ENCODE data around the gene TRPM1.

TRPM1 gene

DNA sequence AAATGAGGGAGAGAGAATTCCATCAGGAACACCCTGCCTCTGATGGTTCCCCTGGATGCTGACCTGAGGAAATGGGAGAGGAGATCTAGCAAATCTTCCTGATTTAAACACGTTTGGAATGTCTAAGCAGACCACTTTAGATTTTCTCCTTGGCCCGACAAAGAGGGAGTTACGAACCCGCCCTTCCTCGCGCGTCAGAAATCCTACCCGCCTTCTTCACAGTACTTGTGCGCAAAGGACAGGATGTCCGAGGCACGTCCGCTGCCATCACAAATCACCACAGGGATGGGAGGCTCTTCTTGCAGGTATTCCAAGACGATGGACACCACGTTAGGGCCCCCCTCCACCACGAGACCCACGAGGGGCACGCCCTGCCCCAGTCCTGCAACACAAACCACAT, 38.6 kb downstream of the TRPM1 start:
- DNase-seq (ENCODE audit: insufficient read length, low spot score): no peak
- TF ChIP-seq POLR2A (IDR thresholded peaks at IDR 0.05; ENCODE audit: low read depth, low read length): no peak
- no peak for FAIRE-seq

DNA sequence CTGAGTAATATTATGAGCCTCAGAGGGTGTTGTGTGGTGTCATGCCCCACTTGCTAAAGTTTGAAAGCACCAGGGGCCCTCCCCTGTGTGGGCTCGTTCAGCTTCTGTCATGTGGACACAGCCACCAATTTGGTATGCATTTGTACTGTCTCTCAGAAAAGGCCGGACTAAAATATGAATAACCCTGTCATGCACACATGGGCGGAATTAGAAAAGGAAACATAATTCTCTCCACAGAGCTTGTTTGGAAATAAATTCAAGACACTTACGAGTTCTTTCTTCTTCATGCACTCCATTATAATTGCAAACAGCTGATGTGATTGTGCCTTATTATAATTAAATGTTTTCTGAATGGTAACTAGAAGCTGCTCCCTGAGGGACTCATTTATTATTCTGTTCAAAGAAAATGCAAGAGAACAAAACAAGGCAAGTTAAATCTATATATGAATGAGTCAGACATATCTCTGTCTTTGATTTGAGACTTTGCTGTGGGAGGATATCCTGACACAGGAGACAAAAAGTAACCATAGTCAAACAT, 39.1 kb downstream of the TRPM1 start:
- FAIRE-seq (no peak), DNase-seq (ENCODE audit: insufficient read length, low spot score) (no peak)
- no peak for TF ChIP-seq POLR2A (IDR thresholded peaks at IDR 0.05; ENCODE audit: low read depth, low read length)

DNA sequence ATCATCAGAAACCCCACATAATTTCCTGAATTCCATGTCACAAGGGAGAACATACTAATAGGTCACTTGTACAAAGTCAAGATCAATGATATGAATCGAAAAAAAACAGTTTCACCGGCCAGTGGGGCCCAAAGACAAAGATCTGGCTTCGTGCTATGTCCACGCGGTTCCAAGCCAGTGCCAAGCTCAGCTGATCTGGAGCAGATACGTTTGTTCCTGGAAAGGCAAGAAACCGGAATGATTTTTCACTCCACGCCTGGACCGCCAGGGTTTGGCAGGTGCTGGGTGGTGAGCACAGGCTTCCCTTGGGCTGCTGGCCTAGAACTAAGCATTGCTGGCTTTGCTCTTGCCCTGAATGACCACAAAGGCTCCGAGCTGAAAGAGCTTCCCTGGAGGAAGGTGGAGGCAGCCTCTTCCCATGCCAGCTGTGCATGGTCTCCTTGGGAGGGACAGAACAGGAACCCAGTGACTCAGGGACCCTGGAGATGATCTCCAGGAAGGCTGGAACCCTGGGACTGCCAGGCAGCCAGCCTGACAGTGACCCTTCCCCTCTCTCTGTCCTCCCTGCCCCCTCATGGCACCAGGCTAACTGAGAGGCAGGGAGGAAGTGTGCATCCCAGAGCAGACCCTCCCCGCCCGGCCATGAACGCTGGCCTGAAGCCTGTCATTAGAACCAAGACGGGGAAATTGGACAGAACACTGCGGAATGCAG, 40.9 kb downstream of the TRPM1 start:
- DNase-seq (ENCODE audit: insufficient read length, low spot score) (no peak), FAIRE-seq (no peak)
- no peak for TF ChIP-seq POLR2A (IDR thresholded peaks at IDR 0.05; ENCODE audit: low read depth, low read length)

DNA sequence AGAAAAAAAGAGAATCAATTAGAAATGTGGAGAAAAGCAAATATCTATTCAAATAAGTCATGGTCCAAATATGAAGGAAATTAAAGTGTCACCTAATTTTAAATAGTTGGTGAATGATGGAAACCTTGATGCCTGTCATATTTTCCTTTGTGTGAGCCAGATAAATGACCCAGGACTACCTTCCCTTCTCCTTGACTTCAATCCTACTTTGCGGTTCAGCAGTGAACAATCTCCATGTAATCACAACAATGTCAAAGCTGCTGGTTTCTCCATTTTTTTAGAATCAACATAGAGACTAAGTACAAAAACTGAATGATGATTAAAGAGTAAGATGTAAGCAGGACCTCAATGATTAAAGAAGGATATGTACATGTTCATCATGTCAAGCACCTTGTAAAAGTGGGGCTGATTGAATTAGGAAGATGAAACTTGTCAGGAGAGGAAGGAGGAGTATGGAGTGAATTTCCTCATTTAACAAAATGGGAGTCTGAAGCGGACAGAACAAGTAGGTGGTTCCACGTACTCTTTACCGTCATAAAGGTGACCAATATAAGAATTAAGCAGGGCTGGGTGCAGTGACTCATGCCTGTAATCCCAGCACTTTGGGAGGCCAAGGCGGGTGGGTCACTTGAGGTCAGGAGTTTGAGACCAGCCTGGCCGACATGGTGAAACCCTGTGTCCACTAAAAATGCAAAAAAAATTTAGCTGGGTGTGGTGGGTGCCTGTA, 43.1 kb downstream of the TRPM1 start:
- FAIRE-seq (no peak), DNase-seq (ENCODE audit: insufficient read length, low spot score) (no peak)
- no peak for TF ChIP-seq POLR2A (IDR thresholded peaks at IDR 0.05; ENCODE audit: low read depth, low read length)

DNA sequence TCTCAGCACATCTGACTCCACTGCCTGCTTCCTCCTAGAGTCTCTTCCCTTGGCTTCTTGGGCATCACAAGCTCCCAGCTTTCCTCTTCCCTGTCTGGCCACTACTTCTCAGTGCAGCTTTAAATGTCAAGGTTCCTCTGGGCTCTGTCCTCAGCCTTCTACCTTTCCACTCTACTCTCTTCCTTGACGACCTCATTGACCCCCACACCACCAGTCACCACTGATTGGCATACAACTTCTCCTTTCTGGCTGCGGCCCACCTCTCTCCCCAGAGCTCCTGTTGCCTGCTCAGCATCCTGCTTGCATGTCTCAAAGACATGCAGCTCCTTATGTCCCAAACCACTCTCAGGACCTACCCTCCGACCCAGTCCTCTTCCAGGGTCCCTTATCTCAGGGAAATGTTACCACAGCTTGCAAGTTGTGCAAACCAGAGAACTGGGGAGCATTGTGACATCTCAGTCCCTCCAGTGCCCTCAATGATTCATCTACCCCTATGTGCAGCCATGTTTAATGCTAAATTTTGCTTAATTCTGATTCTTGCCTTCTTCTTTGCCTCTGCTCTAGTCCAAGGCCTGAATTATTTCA, 49.9 kb downstream of the TRPM1 start:
- no peak for FAIRE-seq
- no peak for DNase-seq (ENCODE audit: insufficient read length, low spot score)
- TF ChIP-seq POLR2A (IDR thresholded peaks at IDR 0.05; ENCODE audit: low read depth, low read length): no peak

DNA sequence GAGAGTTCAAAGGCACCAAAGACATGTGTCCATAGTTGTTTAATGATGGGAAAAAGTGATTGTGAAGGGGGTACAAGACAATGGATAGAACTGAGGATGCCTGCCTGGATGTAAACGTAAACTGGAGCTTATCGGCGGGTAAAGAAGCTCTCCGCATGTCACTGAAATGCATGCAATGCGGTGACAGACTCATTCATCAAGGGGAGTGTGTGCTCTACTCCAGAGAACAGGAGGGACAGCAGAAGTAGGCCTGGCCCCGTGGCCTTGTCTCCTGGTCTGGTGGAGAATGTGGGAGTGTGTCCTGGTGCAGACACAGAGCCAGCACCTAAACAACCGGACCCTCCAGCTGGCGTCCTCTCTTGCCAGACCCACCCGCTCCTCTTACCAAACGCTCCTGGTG, 50.6 kb downstream of the TRPM1 start:
- no peak for DNase-seq (ENCODE audit: insufficient read length, low spot score)
- TF ChIP-seq POLR2A (IDR thresholded peaks at IDR 0.05; ENCODE audit: low read depth, low read length): no peak
- FAIRE-seq: no peak

DNA sequence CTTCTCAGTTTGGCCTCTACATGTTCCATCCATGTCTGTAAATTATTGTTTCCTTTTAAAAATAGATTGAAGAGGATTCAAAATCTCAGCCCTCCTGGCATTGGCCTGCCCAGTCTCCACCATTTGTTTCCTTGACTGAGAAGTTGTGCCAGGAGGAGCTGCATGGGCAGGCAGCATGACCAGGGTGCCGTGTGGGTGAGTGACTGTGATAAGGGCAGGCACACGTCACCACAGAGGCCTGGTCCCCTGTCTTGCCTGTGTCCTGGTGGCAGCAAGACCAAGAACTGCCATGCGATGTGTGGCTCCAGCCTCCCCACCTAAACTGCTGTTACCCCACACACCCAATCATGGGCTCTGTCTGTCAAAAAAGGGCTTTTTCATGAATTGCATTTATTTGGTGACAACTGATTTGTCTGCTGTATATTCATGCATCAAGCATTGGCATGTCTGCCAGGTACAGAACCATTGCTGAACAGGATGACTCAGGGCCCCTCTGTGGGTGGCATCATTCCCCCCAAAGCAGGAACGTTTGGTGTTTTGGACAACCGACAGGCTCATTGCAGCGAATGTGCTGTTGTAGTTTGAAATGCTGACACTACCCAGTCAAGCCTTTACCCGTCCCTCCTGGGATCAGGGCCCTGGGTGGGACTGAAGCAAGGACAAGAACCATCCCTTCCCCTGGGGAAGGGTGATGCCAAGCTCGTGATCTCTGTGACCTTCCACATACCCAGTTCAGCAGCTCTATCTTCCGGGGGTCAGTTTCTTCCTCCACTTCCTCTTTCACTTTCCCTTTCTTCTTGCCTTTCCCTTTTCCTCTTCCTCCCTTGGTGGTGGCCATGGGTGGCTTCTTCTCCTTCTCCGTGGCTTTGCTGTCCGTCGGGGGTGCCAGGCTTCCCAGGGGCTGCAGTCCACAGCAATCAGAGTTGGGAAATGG, 51.6 kb downstream of the TRPM1 start:
- no peak for TF ChIP-seq POLR2A (IDR thresholded peaks at IDR 0.05; ENCODE audit: low read depth, low read length)
- DNase-seq (ENCODE audit: insufficient read length, low spot score) (no peak), FAIRE-seq (no peak)

DNA sequence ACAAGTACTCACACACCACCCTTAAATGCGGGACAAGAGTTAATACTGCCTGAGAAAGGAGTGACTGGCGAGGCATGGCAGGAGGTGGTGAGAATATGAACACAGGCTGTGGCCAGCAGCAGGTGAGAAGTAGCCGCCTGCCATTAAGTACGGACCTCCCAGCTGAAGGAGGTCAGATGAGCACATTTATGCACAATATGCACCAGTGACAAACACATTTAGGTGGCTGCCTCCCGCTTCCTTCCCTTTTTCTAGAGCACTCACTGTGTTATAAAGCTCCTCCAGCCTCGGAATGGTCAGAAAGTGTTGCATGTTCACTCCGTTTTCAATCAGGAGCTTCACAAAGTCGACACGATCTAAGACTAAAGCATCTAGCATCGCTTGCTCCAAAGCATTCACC, 52.4 kb downstream of the TRPM1 start:
- FAIRE-seq (no peak), DNase-seq (ENCODE audit: insufficient read length, low spot score) (no peak)
- TF ChIP-seq POLR2A (IDR thresholded peaks at IDR 0.05; ENCODE audit: low read depth, low read length): no peak

DNA sequence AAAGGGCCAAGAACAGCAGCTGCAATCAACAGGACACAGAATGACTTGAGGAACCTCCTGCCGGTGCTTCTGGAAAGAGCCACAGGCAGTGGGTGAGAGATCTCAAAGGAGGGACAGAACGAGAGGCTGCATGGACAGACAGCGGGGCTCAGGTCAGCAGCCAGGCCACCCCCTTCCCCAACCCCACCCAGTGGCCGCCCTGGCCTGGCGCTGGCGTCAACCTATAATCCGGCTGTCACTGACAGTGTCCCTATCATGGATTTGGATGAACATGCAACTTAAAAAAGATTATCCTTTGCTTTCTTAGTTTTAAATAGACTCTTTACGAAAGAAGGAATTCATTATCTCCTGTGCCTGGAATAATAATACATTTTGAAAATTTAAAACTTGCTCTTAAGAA, 54.1 kb downstream of the TRPM1 start:
- FAIRE-seq (no peak), DNase-seq (ENCODE audit: insufficient read length, low spot score) (no peak)
- TF ChIP-seq POLR2A (IDR thresholded peaks at IDR 0.05; ENCODE audit: low read depth, low read length): no peak

DNA sequence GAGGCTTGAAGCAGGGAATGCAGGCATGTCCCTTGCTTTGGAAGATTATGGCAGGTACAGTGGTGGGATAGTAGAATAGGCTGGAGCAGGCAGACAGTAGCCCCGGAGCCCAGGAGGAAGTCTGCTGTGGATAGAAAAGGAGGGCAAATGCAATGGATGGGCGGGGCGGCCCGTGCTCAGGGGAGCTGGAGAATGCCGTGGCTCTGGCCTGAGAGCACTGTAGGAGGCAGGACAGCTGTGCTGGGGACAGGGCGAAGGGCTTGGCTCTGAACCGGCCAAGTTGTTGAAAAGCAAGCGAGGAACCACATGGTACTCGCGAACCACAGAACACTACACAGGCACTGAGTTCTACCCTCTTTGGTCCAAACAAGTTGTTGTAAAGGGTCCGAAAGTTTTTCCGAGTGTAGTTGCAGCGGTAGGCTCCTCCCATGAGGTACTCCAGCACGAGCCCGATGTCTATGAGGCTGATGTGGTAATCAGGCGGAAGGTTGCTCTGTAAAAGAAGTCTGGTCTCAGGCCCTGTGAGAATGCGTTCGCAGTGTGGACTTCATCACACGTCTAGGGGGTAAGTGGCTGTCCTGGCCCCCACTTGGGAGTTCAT, 54.7 kb downstream of the TRPM1 start:
- TF ChIP-seq POLR2A (IDR thresholded peaks at IDR 0.05; ENCODE audit: low read depth, low read length): no peak
- FAIRE-seq (no peak), DNase-seq (ENCODE audit: insufficient read length, low spot score) (no peak)

DNA sequence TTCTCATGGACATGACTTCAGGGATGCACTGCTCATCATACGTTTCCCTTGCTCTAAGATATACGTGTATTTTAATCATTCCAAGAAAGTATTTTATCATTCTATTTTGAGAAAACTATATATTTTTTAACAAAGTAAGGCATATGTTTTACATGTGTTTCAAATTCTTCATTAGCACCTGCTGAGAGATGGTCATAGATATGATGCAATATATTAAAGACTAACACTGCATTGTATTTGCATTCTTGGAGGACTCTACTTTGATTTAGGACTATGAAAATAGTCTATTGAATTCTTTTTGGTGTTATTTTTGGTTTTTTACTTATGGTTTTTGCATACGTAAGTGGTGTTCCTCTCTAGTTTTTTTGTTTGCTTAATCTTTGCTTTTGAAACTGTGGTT, 55.9 kb downstream of the TRPM1 start:
- no peak for TF ChIP-seq POLR2A (IDR thresholded peaks at IDR 0.05; ENCODE audit: low read depth, low read length)
- no peak for FAIRE-seq
- no peak for DNase-seq (ENCODE audit: insufficient read length, low spot score)

DNA sequence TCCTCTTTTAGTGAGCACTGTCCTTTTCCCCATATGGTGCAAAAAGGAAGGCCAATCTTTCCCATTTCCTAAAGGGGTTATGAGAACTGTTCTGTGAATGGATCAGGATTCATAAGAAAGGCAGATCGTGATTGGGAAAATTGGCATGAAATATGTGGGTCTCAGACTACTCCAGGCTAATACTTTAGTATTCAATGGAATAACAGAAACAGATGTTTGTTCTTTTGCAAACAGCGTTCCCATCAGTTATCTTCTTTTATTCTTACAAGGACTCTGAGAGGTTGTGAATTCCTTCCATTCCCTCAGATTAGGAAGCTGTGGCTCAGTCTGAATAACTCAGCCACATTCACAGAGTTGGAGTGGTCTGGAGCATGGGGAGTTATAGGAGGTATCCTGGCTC, 58.8 kb downstream of the TRPM1 start:
- DNase-seq (ENCODE audit: insufficient read length, low spot score): no peak
- no peak for FAIRE-seq
- no peak for TF ChIP-seq POLR2A (IDR thresholded peaks at IDR 0.05; ENCODE audit: low read depth, low read length)

DNA sequence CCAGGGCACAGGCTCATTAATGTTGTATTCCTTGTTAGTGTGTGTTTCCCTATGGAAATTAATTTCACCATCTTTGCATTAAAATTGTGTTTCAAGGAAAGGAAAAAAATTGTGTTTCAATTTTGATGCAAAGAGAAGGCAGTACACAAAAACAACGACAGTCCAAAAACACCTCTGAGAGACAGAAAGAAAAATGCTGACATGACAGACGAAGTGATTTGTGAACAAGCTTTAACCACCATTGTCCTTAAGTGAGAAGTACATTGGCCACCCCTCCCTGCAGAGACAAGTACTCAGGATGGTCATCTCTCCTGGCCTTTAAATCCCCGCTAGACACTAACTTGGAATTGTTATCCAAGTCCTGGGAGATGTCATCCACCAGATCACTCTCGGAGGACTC, 59.9 kb downstream of the TRPM1 start:
- DNase-seq (ENCODE audit: insufficient read length, low spot score) (no peak), FAIRE-seq (no peak)
- TF ChIP-seq POLR2A (IDR thresholded peaks at IDR 0.05; ENCODE audit: low read depth, low read length): no peak
